Measurements from ENCODE around the gene PRKCE.

Gene PRKCE

GRCh38 chr2:45979065-45979464 is 327.6 kb downstream of the PRKCE start:
- DNase-seq = no peak

- DNase-seq = no peak
Measured at GRCh38 chr2:45980161-45980865, 328.8 kb downstream of the PRKCE start.

DNA sequence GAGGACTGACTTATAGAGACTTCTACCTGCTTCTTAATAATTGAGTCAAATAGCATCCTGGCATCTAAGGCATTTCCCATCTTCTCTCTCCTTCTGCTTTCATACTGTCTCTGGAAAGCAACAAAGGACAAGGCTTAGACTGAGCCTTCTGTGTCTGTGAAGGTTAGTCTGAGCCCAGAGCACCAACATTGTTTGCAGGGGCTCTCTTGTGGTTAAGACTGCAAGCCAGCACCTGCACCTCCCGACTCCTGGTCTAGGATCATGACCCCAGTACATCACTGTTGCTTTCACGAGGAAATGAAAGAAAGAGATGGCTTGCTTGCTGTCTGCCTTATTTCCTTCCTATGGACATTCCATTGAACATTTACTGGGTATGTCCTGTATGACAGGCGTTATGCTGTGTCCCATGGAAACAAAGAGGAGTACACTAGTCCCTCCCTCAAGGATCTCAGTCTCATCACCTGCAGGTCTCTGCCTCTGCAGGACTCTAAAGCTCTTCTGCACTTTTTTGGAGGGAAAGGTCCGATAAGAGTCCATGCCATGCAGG is 330.0 kb downstream of the PRKCE start:
- no peak for DNase-seq

DNA sequence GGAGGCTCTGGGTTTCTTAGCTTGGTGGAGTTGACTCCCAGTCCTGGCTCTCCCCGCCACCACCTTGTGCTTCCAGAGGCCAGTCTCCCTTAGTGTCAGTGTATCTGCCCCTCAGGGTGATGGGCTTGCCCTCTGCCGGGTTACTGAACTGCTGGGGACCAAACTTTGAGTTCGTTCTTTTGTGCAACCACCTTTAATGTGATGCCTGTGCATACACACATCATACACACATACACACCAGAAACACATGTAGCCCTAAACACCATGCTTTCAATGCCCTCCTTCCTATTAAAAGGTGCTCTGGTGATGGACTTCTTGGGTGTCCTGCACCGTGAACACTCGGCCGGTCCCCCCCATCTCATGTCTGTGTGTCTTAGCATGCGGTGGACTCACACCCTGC is 330.6 kb downstream of the PRKCE start:
- DNase-seq = no peak

- no peak for DNase-seq
Measured at GRCh38 chr2:45983213-45983612, 331.7 kb downstream of the PRKCE start.

GRCh38 chr2:45984366-45984765 is 332.9 kb downstream of the PRKCE start:
- no peak for DNase-seq

GRCh38 chr2:45984896-45985473 is 333.5 kb downstream of the PRKCE start:
- DNase-seq = no peak

GRCh38 chr2:45986509-45986908 is 335.0 kb downstream of the PRKCE start:
- DNase-seq = no peak

DNA sequence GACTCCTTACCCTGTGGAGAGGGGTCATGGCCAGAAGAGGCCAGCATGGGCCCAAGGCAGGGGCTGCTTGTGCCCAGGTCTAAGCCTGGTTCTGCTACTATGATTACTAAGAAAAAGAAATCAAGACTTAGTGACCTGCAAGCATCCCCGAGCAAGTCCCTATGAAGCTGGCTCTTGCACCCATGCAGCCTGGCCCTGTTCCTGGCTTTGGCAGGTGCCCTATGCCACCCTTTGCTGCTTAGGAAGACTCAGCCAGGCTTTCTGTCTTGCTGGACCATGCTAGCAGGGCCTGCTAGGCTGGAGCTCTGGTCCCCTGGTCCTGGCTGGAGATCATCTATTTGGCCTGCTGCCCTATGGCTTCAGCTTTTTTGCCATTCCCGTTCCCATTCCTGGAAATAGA is 336.4 kb downstream of the PRKCE start:
- no peak for DNase-seq

DNA sequence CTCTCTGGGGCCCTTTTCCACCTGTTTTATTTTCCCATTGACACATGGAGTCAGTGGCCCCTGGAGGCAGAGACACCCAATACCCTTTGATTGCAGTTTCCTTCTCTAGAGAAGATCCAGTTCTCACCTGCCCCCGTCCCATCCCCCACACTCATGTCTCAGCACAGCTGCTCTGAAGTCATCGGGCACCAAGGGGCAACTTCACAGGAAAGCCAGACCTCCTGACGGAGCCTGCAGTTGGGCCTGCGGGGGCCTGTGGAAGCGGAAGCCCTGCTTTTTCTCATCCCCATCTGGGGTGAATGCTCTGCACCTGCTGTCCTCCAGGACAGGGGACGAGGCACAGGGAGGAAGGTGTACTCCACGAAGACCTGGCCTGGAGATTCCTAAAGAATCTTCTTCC is 337.4 kb downstream of the PRKCE start:
- DNase-seq = no peak

- no peak for DNase-seq
Measured at GRCh38 chr2:45990131-45990530, 338.7 kb downstream of the PRKCE start.

- DNase-seq = no peak
Measured at GRCh38 chr2:45992021-45992740, 340.7 kb downstream of the PRKCE start.

DNA sequence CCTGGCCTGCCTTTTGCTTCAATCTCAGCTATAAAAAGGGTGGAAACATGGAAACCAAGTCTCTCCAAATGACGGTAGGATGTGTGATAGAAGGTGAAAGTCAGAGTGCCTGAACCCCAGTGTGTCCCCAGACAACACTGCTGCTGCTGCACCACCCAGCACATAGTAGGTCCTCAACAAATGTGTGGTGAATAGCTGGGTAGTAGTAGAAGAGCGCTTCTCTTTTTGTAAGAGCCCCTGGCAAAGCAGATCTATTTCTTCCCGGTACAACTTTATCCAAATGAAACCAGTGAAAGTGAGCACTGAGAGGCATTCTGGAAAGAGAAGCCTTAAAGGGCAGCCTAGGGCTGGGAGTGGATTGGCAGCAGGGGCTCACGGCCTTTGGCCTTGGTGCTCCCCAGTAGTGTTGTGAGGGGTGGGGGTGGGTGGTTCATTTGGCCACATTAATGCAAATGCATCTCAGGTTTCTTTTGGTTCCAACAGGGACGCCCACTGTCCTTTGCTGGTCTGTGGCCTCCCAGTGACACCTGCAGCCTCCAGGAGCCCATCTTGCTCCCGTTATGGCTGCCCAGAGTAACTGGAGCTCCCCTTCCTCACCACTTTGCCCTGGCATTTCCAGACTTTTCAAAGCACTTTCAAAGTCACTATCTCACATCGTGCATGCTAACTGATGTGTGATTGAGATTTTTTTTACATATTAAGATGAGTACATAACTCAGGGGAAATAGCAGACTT is 341.4 kb downstream of the PRKCE start:
- no peak for DNase-seq

- DNase-seq = peak; percentile 94
Measured at GRCh38 chr2:45993476-45993991, 342.1 kb downstream of the PRKCE start.

DNA sequence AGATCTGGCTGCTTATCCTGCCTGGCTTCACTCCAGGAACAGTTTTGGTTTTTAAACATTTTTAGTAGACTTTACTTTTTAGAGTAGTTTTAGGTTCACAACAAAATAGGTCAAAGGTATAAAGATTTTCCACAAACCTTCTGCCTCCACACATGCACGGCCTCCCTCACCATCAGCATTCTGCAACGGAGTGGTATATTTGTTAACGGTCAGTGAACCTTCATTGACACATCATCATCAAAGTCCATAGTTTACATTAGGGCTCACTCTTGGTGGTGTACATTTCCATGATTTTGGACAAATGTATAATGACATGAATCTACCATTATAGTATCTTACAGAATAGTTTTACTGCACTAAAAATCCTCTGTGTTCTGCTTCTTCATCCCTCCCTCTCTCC is 342.6 kb downstream of the PRKCE start:
- no peak for DNase-seq

- no peak for DNase-seq
Measured at GRCh38 chr2:46000660-46001059, 349.2 kb downstream of the PRKCE start.

DNA sequence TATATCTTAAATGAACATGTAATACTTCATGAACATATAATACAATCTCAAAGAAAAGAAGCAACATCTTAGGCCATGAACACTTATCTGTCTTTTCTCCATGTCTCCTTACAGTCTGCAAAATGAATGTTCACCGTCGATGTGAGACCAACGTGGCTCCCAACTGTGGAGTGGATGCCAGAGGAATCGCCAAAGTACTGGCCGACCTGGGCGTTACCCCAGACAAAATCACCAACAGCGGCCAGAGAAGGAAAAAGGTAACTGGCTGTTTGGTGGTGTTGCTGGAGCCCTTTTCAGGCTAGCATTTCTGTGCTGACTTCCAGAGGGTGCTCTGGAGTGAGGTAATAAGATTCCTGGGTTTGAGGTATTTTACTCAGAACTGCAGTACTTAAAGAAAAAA is 349.8 kb downstream of the PRKCE start:
- DNase-seq = no peak

DNA sequence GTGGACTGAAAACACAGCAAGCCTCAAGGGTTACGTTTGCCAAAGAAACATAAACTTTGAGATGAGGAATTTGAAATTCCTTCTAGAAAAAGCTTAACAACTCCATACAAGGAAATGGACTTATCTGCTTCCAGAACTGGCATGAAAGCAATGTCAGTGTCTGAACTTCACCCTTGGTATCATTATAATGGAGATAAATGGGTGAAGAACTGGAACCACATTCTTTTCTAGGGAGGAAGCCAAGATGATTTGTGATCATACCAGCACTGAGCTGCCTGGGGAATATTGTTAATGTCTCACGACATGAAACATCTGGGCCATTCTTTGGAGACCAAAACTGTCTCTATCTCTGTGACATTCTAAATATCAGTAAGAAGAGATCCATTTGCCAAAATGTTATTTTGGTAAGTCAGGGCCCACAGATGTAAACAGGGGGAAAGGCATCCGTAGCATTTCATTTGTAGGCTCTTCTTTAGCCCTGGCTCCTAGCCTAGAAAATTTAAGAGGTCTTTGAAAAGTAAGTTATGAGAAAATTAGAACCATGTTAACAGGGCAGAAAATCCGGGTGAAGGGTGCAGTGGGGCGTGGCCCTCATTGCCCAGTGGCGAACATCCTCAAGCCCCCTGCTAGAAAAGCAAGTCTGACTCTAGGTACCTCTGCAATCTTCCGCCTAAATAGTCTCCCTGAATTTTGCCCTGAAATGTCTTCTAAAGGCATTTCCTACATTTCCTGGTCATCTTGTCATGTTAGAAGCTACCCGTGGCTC is 350.4 kb downstream of the PRKCE start:
- DNase-seq = no peak

GRCh38 chr2:46002507-46002883 is 351.0 kb downstream of the PRKCE start:
- no peak for DNase-seq

- DNase-seq = no peak
Measured at GRCh38 chr2:46002947-46003346, 351.5 kb downstream of the PRKCE start.

- DNase-seq = no peak
Measured at GRCh38 chr2:46003903-46004473, 352.5 kb downstream of the PRKCE start.

GRCh38 chr2:46006473-46007025 is 355.1 kb downstream of the PRKCE start:
- no peak for DNase-seq
